ENCODE measurements around the gene ELMOD1.

- TF ChIP-seq CTCF (IDR thresholded peaks at IDR 0.05; ENCODE audit: low read depth, low read length, poor library complexity, severe bottlenecking), result no peak
- no peak for TF ChIP-seq EZH2phosphoT487 (IDR thresholded peaks at IDR 0.05; ENCODE audit: borderline replicate concordance, low read length)
These were observed 70.7 kb downstream of the ELMOD1 start for GRCh38 chr11:107661656-107662055.

Data from DOHH2 (cell line).